ENCODE data around the gene RANBP3. TPM values are rescaled to one million over a fixed set of nuclear protein-coding genes. Genes with fewer than 3 reads are reported as not detected.
"Not testable (repeated sequence)": the region's sequence is repeated elsewhere in the genome, so short reads cannot be mapped to it uniquely, and the experiment has no call there.

RANBP3 gene
- total RNA-seq, 1 donor from 2014 or later: 41.6 TPM

GRCh38 chr19:5968431-5969373 is 9.2 kb downstream of the RANBP3 start:
- no peak for FAIRE-seq

GRCh38 chr19:5967994-5968430 is 9.9 kb downstream of the RANBP3 start:
- DNase-seq (ENCODE audit: low spot score in 2 of 2) (peak; percentile 78 to 87), FAIRE-seq (peak; percentile 68)

More at GRCh38 chr19:5968431-5969373, 9.2 kb downstream of the RANBP3 start:
- no peak for DNase-seq (ENCODE audit: low spot score in 2 of 2)

DNA sequence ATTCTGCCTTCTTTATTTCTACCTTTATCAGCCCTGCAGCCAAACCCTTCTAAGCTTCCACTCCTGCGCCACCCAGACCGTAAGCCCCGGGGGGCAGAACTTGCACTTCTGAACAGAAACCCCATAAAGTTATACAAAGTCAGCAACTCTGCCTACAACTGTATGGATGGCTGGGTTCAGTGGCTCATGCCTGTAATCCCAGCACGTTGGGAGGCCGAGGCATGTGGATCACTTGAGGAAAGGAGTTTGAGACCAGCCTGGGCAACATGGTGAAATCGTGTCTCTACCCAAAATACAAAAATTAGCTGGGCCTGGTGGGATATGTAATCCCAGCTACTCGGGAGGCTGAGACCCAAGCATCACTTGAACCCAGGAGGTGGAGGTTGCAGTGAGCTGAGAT is 10.4 kb downstream of the RANBP3 start:
- no peak for DNase-seq (ENCODE audit: low spot score in 2 of 2)
- no peak for FAIRE-seq

DNA sequence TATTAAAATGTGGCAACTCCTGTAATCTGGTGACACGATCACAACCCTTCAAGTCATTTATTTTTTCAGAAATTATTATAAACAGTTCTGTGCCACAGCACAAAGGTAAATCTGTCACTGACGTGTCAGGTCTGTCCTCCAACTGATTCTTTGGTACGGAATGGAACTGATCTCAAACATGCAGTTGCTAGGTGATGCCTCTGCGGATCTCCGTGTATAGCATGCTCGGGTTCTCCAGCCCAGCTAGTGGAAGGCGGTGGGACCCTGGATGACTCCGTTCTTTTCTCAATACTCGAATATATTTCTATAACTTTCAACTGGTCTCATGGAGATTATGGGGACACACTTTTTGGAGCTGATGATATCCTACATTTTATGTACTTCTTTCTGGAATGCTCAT is 11.0 kb downstream of the RANBP3 start:
- FAIRE-seq (no peak), DNase-seq (ENCODE audit: low spot score in 2 of 2) (no peak)

DNA sequence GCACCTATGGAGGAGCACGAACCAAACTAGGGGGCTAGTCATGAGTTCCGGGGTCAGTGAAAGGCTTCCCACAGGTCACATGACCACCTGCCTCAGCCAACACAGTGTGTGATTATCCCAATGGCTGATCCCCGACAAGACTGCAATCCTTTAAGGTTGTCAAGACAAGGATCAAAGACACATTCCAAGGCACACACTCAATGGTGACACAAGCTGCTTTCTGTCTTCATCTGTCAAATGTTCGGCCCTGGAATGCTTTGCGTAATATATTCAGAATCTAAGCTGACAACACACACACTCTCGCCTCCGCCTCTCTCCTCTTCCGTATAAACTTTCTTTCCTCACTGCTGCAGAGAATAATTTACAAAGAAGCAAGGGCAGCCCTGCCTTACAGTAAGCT is 11.7 kb downstream of the RANBP3 start:
- FAIRE-seq: no peak
- DNase-seq (ENCODE audit: low spot score in 2 of 2): no peak

GRCh38 chr19:5964816-5965565 is 12.9 kb downstream of the RANBP3 start:
- no peak for DNase-seq (ENCODE audit: low spot score in 2 of 2)
- FAIRE-seq: no peak

GRCh38 chr19:5963855-5964254 is 14.1 kb downstream of the RANBP3 start:
- no peak for DNase-seq (ENCODE audit: low spot score in 2 of 2)
- FAIRE-seq: no peak

DNA sequence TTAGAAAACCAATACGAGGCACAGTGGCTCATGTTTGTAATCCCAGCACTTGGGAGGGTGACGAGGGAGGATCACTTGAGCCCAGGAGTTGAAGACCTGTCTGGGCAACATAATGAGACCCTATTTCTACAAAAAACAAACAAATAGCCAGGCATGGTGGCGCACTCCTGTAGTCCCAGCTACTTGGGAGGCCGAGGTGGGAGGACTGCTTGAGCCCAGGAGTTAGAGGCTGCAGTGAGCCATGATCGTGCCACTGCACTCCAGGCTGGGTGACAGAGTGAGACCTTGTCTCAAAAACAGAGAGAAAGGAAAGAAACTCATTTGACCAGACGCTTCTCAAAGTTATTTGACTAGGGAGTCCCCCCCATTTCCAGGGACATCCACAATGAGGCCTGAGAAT is 14.7 kb downstream of the RANBP3 start:
- not testable (repeated sequence) for FAIRE-seq; DNase-seq (ENCODE audit: low spot score in 2 of 2)

GRCh38 chr19:5961969-5962945 is 15.7 kb downstream of the RANBP3 start:
- no peak for FAIRE-seq
- peak in 1 of 2 donors; percentile 63 for DNase-seq (ENCODE audit: low spot score in 2 of 2)

- not testable (repeated sequence) for DNase-seq (ENCODE audit: low spot score in 2 of 2); FAIRE-seq
Observed at GRCh38 chr19:5961641-5961968, 16.3 kb downstream of the RANBP3 start.

GRCh38 chr19:5960005-5961001 is 17.6 kb downstream of the RANBP3 start:
- FAIRE-seq: no peak
- DNase-seq (ENCODE audit: low spot score in 2 of 2): no peak

- DNase-seq (ENCODE audit: low spot score in 2 of 2) (no peak), FAIRE-seq (no peak)
Observed at GRCh38 chr19:5959260-5960004, 18.5 kb downstream of the RANBP3 start.

- DNase-seq (ENCODE audit: low spot score in 2 of 2): no peak
- FAIRE-seq: no peak
Observed at GRCh38 chr19:5958851-5959122, 19.2 kb downstream of the RANBP3 start.

- no peak for FAIRE-seq
Observed at GRCh38 chr19:5958074-5958850, 19.7 kb downstream of the RANBP3 start.

GRCh38 chr19:5957170-5957569 is 20.8 kb downstream of the RANBP3 start:
- FAIRE-seq (no peak), DNase-seq (ENCODE audit: low spot score in 2 of 2) (no peak)

More at GRCh38 chr19:5958074-5958850, 19.7 kb downstream of the RANBP3 start:
- DNase-seq (ENCODE audit: low spot score in 2 of 2): no peak

DNA sequence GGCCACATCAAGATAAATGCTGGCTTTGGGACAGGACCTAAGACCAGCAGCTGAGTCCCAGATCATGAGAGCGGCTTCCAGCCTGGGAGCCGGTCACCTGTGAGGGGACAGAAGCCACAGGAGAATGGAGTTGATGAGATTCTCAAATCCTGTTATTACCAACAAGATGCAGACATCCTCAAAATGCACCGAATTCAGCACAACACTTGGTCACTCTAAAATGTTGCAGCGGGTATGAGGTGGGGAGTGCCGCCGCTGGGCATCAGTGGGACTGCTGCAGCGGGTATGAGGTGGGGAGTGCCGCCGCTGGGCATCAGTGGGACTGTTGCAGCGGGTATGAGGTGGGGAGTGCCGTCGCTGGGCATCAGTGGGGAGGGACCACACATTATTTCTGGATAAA is 21.2 kb downstream of the RANBP3 start:
- no peak for FAIRE-seq
- no peak for DNase-seq (ENCODE audit: low spot score in 2 of 2)

DNA sequence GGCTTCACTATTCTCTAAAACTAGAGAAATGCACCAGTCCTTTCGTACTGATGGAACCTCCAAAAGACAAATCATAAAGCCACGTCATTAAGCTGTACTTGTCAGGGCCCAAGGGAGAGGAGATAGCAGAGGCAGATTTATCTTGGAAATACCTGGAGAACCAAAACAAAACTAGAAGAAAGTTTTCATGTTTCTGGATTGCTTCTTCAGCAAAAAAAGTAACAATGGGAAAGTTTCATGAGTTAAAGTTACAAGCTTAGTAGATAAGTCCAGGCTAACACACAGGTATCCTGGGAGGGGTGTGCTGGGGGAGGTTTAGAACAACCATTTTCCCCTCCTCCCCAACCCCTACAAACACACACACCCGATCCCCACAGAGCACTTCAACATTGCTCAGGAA is 21.6 kb downstream of the RANBP3 start:
- no peak for FAIRE-seq
- DNase-seq (ENCODE audit: low spot score in 2 of 2): no peak

DNA sequence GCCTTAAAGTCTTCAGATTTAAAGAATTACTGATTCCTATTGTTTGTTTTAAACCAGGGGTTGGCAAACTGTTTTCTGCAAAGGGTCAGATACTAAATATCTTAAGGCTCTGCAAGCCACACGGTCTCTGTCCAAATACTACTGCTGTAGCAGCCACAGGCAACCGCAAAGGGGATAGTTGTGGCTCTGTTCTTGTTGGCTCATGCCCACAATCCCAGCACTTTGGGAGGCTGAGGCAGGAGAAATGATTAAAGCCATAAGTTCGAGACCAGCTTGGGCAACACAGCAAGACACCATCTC is 22.4 kb downstream of the RANBP3 start:
- no peak for DNase-seq (ENCODE audit: low spot score in 2 of 2)
- FAIRE-seq: no peak

Data from frontal cortex (tissue), 4 donors.